Osteocyte (in vitro differentiated cells): ENCODE results near the gene EOMES. TPM values are rescaled to one million over a fixed set of nuclear protein-coding genes. Genes with fewer than 3 reads are reported as not detected.

Experiments used
- DNase-seq: peaks from one replicate; pipeline ENCODE4 v3.0.0; 2021; ENCODE audit warnings: mixed read lengths; ENCODE audit not compliant: unreplicated experiment; ENCODE audit errors: extremely low spot score
- H3K27ac Mint-ChIP-seq: one replicate; pipeline ENCODE4 v1.8.0; 2021; ENCODE audit warnings: mild to moderate bottlenecking, mixed read lengths; ENCODE audit not compliant: unreplicated experiment
- H3K27me3 Mint-ChIP-seq: one replicate; pipeline ENCODE4 v1.8.0; 2021; ENCODE audit warnings: mixed read lengths; ENCODE audit not compliant: unreplicated experiment
- H3K36me3 Mint-ChIP-seq: one replicate; pipeline ENCODE4 v1.8.0; 2021; ENCODE audit warnings: mixed read lengths; ENCODE audit not compliant: unreplicated experiment
- H3K4me1 Mint-ChIP-seq: one replicate; pipeline ENCODE4 v1.8.0; 2021; ENCODE audit warnings: mixed read lengths; ENCODE audit not compliant: unreplicated experiment
- H3K4me3 Mint-ChIP-seq: one replicate; pipeline ENCODE4 v1.8.0; 2021; ENCODE audit warnings: mild to moderate bottlenecking, moderate library complexity, mixed read lengths; ENCODE audit not compliant: unreplicated experiment
- H3K9me3 Mint-ChIP-seq: one replicate; pipeline ENCODE4 v1.8.0; 2021; ENCODE audit warnings: mixed read lengths; ENCODE audit not compliant: unreplicated experiment
- total RNA-seq: library from RNA; stranded (reverse); gene quantifications from 2 replicates; pipeline ENCODE4 v1.2.1, GENCODE V29; 2021
- TF ChIP-seq, protein P1 (sequence below): fragments of 200-600 bp; sonication (generic); IDR thresholded peaks from 2 replicates; pipeline ENCODE4 v1.5.0; 2021; ENCODE audit warnings: antibody characterized with exemption, mild to moderate bottlenecking, moderate library complexity

EOMES gene
- total RNA-seq, 1 donor from 2014 or later = not detected

DNA sequence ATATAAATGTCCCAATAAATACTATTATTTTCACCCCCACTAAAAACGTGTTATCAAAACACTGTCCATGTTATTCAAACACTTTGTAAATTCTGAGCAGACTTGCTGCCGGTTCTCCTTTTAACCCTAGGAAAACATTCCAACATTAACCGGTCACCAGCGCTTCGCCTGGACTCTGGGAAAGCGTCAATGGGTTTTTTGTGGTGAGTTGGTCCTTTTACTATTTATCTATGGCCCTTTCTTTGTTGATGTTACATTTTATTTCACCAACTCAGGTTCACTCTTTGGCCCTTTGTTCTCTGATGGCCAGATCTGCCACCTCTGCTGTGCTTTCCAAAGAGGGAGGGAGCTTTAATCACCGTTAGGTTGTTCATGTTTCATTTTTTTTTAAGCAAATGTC, 4.1 kb upstream of the EOMES start:
- TF ChIP-seq, protein P1, sequence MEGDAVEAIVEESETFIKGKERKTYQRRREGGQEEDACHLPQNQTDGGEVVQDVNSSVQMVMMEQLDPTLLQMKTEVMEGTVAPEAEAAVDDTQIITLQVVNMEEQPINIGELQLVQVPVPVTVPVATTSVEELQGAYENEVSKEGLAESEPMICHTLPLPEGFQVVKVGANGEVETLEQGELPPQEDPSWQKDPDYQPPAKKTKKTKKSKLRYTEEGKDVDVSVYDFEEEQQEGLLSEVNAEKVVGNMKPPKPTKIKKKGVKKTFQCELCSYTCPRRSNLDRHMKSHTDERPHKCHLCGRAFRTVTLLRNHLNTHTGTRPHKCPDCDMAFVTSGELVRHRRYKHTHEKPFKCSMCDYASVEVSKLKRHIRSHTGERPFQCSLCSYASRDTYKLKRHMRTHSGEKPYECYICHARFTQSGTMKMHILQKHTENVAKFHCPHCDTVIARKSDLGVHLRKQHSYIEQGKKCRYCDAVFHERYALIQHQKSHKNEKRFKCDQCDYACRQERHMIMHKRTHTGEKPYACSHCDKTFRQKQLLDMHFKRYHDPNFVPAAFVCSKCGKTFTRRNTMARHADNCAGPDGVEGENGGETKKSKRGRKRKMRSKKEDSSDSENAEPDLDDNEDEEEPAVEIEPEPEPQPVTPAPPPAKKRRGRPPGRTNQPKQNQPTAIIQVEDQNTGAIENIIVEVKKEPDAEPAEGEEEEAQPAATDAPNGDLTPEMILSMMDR = no peak
- no peaks in the 10 kb centered on the region for H3K9me3 Mint-ChIP-seq
- DNase-seq = no peak
- no peak overlapping the region for H3K4me3 Mint-ChIP-seq
- peaks cover 90% of the 10 kb centered on the region for H3K27me3 Mint-ChIP-seq
- no peak overlapping the region for H3K27ac Mint-ChIP-seq
- peaks cover 55% of the 10 kb centered on the region for H3K4me1 Mint-ChIP-seq
- H3K36me3 Mint-ChIP-seq = no peaks in the 10 kb centered on the region

DNA sequence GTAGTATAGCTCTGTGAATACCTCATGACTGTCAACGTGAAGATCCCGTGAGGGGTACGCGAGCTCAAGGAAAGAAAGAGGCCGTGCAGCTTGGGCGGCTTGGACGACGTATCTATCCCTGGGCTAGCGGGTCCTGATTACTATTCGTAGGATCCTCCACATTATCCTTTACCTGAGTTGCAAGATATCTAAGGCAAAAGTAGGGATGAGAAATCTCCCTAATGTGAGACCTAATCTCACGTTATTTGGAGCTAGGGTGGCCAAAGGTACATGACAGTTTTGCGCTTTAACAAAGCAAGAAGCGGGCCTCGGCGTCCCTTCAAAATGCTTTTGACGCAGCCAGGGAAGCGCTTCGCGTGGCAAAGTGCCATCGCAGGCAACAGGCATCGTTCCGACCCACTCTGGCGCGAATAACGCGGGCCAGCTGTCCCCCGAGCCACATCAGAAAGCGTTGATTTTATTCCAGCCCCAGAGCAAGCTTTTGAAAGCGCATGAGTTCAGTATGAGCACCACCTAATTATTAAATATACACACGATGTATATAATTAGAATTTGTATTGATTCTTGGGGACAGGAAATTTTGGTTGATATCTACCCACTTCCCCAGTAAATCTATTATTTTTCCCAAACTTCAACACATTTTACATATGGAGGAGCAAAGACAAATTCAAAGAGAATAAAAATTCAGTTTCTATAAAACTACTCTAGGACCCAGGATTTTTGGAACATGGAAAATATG, 2.5 kb upstream of the EOMES start:
- Mint-ChIP-seq H3K4me3 (no peak overlapping the region), H3K27me3 (peaks cover 90% of the 10 kb centered on the region), H3K9me3 (no peaks in the 10 kb centered on the region), H3K36me3 (no peaks in the 10 kb centered on the region), H3K27ac (no peak overlapping the region), H3K4me1 (peaks cover 49% of the 10 kb centered on the region)
- TF ChIP-seq, protein P1 = no peak
- DNase-seq = peak; percentile 67

DNA sequence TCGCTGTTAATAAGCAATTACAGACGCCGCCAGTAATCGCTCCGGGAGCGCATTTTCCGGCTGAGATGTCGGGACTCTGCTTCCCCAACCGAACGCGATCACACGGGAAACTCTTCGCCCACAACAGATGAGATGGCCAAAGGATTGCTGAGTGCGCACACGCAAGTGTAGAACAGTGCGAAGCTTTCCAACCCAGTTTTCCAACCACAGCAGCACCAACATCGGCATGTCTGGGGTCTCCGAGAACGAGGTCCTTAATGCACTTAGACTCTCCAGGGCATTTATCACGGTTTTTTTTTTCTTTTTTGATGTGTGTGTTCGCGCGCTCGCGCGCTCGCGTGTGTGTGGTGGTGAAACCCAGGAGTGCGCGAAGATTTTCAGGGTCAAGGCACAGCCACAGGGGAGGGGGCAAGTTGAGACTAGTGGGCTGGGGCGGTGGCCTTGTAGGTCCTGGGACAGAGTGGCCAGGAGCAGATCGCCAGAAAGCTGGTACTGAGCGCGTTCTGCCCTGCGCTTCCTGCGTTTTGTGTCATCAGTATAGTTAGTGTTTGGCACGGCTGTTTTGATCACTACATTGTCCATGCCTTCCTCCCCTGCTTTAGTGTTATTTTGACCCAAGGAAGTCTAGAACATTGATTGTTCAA, 1.8 kb upstream of the EOMES start:
- no peak for DNase-seq
- TF ChIP-seq, protein P1 = no peak
- Mint-ChIP-seq H3K4me3 (peak overlapping the region; percentile 63), H3K27me3 (peaks cover 90% of the 10 kb centered on the region), H3K36me3 (no peaks in the 10 kb centered on the region), H3K4me1 (peaks cover 43% of the 10 kb centered on the region), H3K9me3 (no peaks in the 10 kb centered on the region), H3K27ac (no peak overlapping the region)

DNA sequence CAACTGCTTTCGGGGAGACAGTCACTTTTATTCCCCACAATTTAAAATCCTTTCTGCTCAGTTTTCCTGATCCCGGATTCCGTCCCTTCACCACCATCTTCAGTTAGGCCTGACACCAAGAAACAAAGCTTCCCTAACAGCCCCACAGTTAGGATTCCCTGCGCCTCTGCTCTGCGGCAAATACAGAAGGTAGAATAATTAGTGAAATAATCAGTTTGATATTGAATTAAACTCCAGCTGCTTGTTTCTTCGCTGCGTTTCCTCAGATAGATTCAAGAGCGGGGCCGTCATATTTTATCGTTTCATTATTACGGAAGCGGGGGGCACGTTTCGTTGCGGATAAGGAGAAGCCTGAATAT, 1.3 kb upstream of the EOMES start:
- TF ChIP-seq, protein P1 = no peak
- no peaks in the 10 kb centered on the region for H3K36me3 Mint-ChIP-seq
- no peak for DNase-seq
- H3K4me3 Mint-ChIP-seq = peak overlapping the region; percentile 63
- no peaks in the 10 kb centered on the region for H3K9me3 Mint-ChIP-seq
- H3K27me3 Mint-ChIP-seq = peaks cover 90% of the 10 kb centered on the region
- peaks cover 38% of the 10 kb centered on the region for H3K4me1 Mint-ChIP-seq
- H3K27ac Mint-ChIP-seq = no peak overlapping the region

DNA sequence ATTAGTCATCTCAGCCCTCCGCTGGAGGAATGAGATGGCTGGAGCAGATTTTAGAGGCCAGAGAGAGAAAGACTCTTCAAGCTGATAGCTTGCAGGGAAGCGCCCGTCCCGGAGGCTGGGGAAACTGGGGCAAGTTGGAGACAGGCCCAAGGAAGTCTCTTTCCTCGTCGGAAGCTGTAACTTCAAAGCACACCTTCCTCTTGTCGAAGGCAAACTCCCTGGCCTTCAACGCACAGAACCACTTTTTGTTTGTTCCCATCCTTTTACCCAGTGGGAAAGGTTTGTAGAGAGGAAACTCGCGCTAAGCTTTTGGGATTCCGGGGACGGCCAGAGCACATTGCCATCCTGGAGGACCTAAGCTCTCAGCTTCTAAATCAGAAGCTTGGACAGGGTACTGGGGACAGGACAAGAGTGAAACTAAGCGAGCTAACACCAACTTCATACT, 900 bp upstream of the EOMES start:
- TF ChIP-seq, protein P1 = no peak
- peak overlapping the region; percentile 63 for H3K4me3 Mint-ChIP-seq

More for the DNA sequence above, 900 bp upstream of the EOMES start:
- no peaks in the 10 kb centered on the region for H3K36me3 Mint-ChIP-seq
- H3K27ac Mint-ChIP-seq = no peak overlapping the region
- peaks cover 90% of the 10 kb centered on the region for H3K27me3 Mint-ChIP-seq
- DNase-seq = no peak
- peaks cover 36% of the 10 kb centered on the region for H3K4me1 Mint-ChIP-seq
- H3K9me3 Mint-ChIP-seq = no peaks in the 10 kb centered on the region
